ENCODE measurements around the gene FXYD6.
"Not testable (repeated sequence)": the region's sequence is repeated elsewhere in the genome, so short reads cannot be mapped to it uniquely, and the experiment has no call there.

Gene FXYD6

DNA sequence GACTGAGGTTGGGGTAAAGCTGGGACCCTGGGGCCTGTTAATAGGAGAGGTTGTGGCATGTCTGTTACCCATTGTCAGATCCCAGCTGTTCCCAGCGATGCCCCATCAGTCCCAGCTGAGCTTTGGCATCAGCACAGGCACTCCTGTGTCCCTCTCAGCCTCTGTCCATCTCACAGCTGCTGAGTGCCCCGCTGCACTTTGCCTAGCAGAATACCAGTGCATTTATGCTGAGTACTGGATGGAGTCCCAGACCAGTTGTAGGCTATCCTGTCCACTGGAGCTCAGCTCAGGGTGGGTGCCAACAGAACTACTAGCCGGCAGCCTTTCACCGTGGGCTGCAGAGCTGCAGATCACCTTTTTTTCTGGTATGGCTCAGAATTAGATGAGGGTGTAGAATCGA lies 9.9 kb downstream of the FXYD6 start:
- TF ChIP-seq, protein P1, sequence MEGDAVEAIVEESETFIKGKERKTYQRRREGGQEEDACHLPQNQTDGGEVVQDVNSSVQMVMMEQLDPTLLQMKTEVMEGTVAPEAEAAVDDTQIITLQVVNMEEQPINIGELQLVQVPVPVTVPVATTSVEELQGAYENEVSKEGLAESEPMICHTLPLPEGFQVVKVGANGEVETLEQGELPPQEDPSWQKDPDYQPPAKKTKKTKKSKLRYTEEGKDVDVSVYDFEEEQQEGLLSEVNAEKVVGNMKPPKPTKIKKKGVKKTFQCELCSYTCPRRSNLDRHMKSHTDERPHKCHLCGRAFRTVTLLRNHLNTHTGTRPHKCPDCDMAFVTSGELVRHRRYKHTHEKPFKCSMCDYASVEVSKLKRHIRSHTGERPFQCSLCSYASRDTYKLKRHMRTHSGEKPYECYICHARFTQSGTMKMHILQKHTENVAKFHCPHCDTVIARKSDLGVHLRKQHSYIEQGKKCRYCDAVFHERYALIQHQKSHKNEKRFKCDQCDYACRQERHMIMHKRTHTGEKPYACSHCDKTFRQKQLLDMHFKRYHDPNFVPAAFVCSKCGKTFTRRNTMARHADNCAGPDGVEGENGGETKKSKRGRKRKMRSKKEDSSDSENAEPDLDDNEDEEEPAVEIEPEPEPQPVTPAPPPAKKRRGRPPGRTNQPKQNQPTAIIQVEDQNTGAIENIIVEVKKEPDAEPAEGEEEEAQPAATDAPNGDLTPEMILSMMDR (conservative IDR thresholded peaks at IDR 0.05; ENCODE audit: low read depth): no peak
- ChIA-PET CTCF (interaction anchor here (0.6 to 1.0 kb wide), 2 partner anchors 23 to 24 kb away, joined by 3 read pairs; no protein-coding TSS in a partner anchor), POLR2A (ENCODE audit: low non-redundant PET) (no interaction called here)
- H3K27ac ChIP-seq: no peak overlapping the region
- no peak for DNase-seq (ENCODE audit: low spot score)

GRCh38 chr11:117865546-117865945 lies 10.9 kb downstream of the FXYD6 start:
- POLR2A ChIA-PET (ENCODE audit: low non-redundant PET); DNase-seq (ENCODE audit: low spot score); H3K27ac ChIP-seq: not testable (repeated sequence)
- CTCF ChIA-PET: interaction anchor here (0.8 kb wide), 1 partner anchor 81 kb away, joined by 3 read pairs; no protein-coding TSS in a partner anchor

- ChIA-PET CTCF (no interaction called here), POLR2A (ENCODE audit: low non-redundant PET) (no interaction called here)
- H3K27ac ChIP-seq: no peak overlapping the region
- DNase-seq (ENCODE audit: low spot score): no peak
- TF ChIP-seq, protein P1 (conservative IDR thresholded peaks at IDR 0.05; ENCODE audit: low read depth): no peak
Measured at GRCh38 chr11:117863383-117863782, 13.1 kb downstream of the FXYD6 start.

DNA sequence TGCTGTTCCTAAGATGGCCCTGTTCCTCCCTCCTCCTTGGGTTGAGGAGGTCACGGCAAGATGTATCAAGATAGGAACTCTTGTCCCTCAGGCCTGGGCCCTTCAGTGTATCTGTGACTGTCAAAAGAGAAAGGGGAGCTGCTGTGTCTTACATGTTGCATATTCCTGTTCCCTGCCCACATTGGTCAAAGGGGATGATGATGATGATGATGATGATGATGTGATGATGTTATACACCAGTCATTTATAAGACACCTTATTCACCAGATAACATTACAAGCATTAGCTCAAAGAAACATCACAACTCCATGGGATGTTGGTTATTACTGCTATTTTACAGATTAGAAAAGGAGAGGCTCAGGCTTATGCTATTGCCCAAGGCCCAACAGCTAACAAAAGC lies 13.7 kb downstream of the FXYD6 start:
- DNase-seq (ENCODE audit: low spot score): no peak
- POLR2A ChIA-PET (ENCODE audit: low non-redundant PET): no interaction called here
- TF ChIP-seq, protein P1 (conservative IDR thresholded peaks at IDR 0.05; ENCODE audit: low read depth): no peak
- no peak overlapping the region for H3K27ac ChIP-seq
- CTCF ChIA-PET: no interaction called here

GRCh38 chr11:117862019-117862725 lies 14.3 kb downstream of the FXYD6 start:
- CTCF ChIA-PET: no interaction called here
- DNase-seq (ENCODE audit: low spot score): no peak
- no peak overlapping the region for H3K27ac ChIP-seq
- TF ChIP-seq, protein P1 (conservative IDR thresholded peaks at IDR 0.05; ENCODE audit: low read depth): no peak
- POLR2A ChIA-PET (ENCODE audit: low non-redundant PET): no interaction called here

GRCh38 chr11:117861151-117862018 lies 15.1 kb downstream of the FXYD6 start:
- CTCF ChIA-PET: no interaction called here
- TF ChIP-seq, protein P1 (conservative IDR thresholded peaks at IDR 0.05; ENCODE audit: low read depth): no peak
- no peak overlapping the region for H3K27ac ChIP-seq
- POLR2A ChIA-PET (ENCODE audit: low non-redundant PET): no interaction called here
- peak; percentile 14 for DNase-seq (ENCODE audit: low spot score)

DNA sequence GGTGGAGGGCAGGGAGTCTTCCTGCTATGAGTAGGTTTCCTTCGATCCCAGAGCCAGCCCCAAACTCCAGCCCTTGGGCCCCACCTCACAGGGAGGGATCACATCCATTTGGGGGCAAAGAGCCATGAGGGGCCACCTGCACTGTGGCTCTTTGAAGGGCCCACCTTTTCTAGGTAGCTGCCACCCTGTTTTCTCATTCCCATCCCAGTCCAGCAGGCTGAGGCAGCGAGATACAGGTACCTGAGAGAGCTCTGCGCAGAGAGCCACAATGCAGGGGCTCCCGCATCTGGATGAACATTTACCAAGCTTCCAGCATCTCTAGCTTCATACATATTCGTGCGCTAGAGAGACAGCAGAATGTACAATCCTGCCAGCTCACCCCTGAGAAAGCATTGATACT lies 16.3 kb downstream of the FXYD6 start:
- no peak for DNase-seq (ENCODE audit: low spot score)
- TF ChIP-seq, protein P1 (conservative IDR thresholded peaks at IDR 0.05; ENCODE audit: low read depth): no peak
- no peak overlapping the region for H3K27ac ChIP-seq
- ChIA-PET POLR2A (ENCODE audit: low non-redundant PET) (no interaction called here), CTCF (no interaction called here)

Measured in RWPE1 (cell line).